Vagina (tissue), 2 donors: ENCODE results near the gene MPP1.

Experiments used
- CTCF ChIP-seq, 3 experiments: fragments of 450-650 bp in 2 of 3; fragments of 200-600 bp in 1 of 3; sonication (generic) in 1 of 3; IDR thresholded peaks; one replicate each; pipeline ENCODE4 v1.5.1; 2017 to 2019; ENCODE audit warnings: antibody characterized with exemption in 3 of 3, mild to moderate bottlenecking in 2 of 3, moderate library complexity in 2 of 3
- POLR2A ChIP-seq, 2 donors: fragments of 450-650 bp; IDR thresholded peaks; one replicate each; pipeline ENCODE4 v1.6.1; 2017; ENCODE audit warnings: antibody characterized with exemption in 2 of 2, mild to moderate bottlenecking in 2 of 2, moderate library complexity in 2 of 2
- POLR2AphosphoS5 ChIP-seq, 2 donors: sonication (generic); formaldehyde crosslinking; IDR thresholded peaks; one replicate each; pipeline ENCODE4 v1.9.0; 2017; ENCODE audit warnings: antibody characterized with exemption in 2 of 2, mild to moderate bottlenecking in 2 of 2, low read depth in 1 of 2; ENCODE audit not compliant: insufficient read depth in 1 of 2

DNA sequence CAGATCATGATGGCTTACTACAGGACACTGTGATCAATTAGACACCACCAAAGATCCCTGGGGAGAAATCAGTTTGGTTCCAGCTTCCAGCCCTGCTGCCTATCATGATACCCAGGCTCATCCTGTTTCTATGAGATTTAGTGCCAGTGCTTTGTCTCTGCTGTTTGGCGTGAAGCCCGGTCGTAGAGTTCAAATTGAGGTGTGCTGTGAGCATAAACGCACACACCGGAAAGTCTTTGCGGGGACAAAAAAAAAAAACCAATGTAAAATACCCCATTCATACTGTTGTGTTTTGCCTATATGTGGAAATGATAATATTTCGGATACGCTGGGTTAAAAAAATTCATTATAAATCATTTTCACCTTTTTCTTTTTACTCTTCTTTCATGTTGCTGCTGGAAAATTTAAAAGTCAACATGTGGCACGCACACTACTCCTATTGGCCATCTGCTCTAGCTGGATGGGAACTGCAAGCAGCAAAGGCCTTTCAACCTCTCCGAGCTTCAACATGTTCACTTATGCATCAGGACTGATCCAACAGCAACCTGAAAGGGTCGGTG lies 43.2 kb downstream of the MPP1 start:
- TF ChIP-seq CTCF (IDR thresholded peaks at IDR 0.05) (no peak), POLR2AphosphoS5 (IDR thresholded peaks at IDR 0.05; ENCODE audit: insufficient read depth in 1 of 2, low read depth in 1 of 2) (no peak), POLR2A (IDR thresholded peaks at IDR 0.05) (no peak)
